ENCODE data around the gene PRKAR2B. TPM values are rescaled to one million over a fixed set of nuclear protein-coding genes. Genes with fewer than 3 reads are reported as not detected.

Gene PRKAR2B
- total and polyA plus RNA-seq, 2 donors (not counting 1 experiment from before 2014, with no cell fraction given): 6.5 to 14.7 TPM

GRCh38 chr7:107071129-107071528 lies 26.6 kb downstream of the PRKAR2B start:
- no peak overlapping the region for H2AFZ ChIP-seq (ENCODE audit: low read length)
- H3K27me3 ChIP-seq (ENCODE audit: control insufficient read depth, insufficient read depth, low read length): no peaks in the 10 kb centered on the region
- no peaks in the 10 kb centered on the region for H3K36me3 ChIP-seq (ENCODE audit: control insufficient read depth, insufficient read depth, low read length)

GRCh38 chr7:107072133-107072532 lies 27.6 kb downstream of the PRKAR2B start:
- Histone ChIP-seq H3K9ac (ENCODE audit: insufficient read depth, low read length) (no peak overlapping the region), H4K20me1 (ENCODE audit: control insufficient read depth, extremely low read depth, insufficient read depth, low read length) (no peaks in the 10 kb centered on the region), H3K27me3 (ENCODE audit: control insufficient read depth, insufficient read depth, low read length) (no peaks in the 10 kb centered on the region), H2AFZ (ENCODE audit: low read length) (no peak overlapping the region), H3K79me2 (ENCODE audit: control insufficient read depth, insufficient read depth, low read length) (no peaks in the 10 kb centered on the region), H3K4me3 (replicated peaks in 1 of 4; ENCODE audit: control extremely low read depth in 1 of 4, insufficient read depth in 1 of 4, low read depth in 3 of 4, low read length in 4 of 4) (no peak overlapping the region), H3K9me3 (ENCODE audit: control insufficient read depth, insufficient read depth, low read depth, low read length) (no peaks in the 10 kb centered on the region), H3K27ac (ENCODE audit: insufficient read depth, low read length) (no peak overlapping the region), H3K36me3 (ENCODE audit: control insufficient read depth, insufficient read depth, low read length) (no peaks in the 10 kb centered on the region), H3K4me2 (ENCODE audit: extremely low read depth, insufficient read depth, low read length) (no peak overlapping the region), H3K4me1 (ENCODE audit: control insufficient read depth, extremely low read depth, insufficient read depth, low read length) (peaks cover 2% of the 10 kb centered on the region)
- no peak for TF ChIP-seq EZH2 (IDR thresholded peaks at IDR 0.05; ENCODE audit: low read length, missing control alignments)
- TF ChIP-seq, protein P1, sequence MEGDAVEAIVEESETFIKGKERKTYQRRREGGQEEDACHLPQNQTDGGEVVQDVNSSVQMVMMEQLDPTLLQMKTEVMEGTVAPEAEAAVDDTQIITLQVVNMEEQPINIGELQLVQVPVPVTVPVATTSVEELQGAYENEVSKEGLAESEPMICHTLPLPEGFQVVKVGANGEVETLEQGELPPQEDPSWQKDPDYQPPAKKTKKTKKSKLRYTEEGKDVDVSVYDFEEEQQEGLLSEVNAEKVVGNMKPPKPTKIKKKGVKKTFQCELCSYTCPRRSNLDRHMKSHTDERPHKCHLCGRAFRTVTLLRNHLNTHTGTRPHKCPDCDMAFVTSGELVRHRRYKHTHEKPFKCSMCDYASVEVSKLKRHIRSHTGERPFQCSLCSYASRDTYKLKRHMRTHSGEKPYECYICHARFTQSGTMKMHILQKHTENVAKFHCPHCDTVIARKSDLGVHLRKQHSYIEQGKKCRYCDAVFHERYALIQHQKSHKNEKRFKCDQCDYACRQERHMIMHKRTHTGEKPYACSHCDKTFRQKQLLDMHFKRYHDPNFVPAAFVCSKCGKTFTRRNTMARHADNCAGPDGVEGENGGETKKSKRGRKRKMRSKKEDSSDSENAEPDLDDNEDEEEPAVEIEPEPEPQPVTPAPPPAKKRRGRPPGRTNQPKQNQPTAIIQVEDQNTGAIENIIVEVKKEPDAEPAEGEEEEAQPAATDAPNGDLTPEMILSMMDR (conservative IDR thresholded peaks at IDR 0.05 in 1 of 2, IDR thresholded peaks at IDR 0.05 in 1 of 2; ENCODE audit: low read depth in 1 of 2, low read length in 2 of 2): no peak
- no peak for DNase-seq (ENCODE audit: low read depth in 2 of 2)

More at GRCh38 chr7:107071129-107071528, 26.6 kb downstream of the PRKAR2B start:
- Histone ChIP-seq H3K27ac (ENCODE audit: insufficient read depth, low read length) (no peak overlapping the region), H3K4me1 (ENCODE audit: control insufficient read depth, extremely low read depth, insufficient read depth, low read length) (peaks cover 2% of the 10 kb centered on the region), H3K9me3 (ENCODE audit: control insufficient read depth, insufficient read depth, low read depth, low read length) (no peaks in the 10 kb centered on the region), H3K4me3 (replicated peaks in 1 of 4; ENCODE audit: control extremely low read depth in 1 of 4, insufficient read depth in 1 of 4, low read depth in 3 of 4, low read length in 4 of 4) (no peak overlapping the region), H3K9ac (ENCODE audit: insufficient read depth, low read length) (no peak overlapping the region), H4K20me1 (ENCODE audit: control insufficient read depth, extremely low read depth, insufficient read depth, low read length) (no peaks in the 10 kb centered on the region), H3K79me2 (ENCODE audit: control insufficient read depth, insufficient read depth, low read length) (no peaks in the 10 kb centered on the region), H3K4me2 (ENCODE audit: extremely low read depth, insufficient read depth, low read length) (no peak overlapping the region)
- DNase-seq (ENCODE audit: low read depth in 2 of 2): no peak
- TF ChIP-seq, protein P1 (conservative IDR thresholded peaks at IDR 0.05 in 1 of 2, IDR thresholded peaks at IDR 0.05 in 1 of 2; ENCODE audit: low read depth in 1 of 2, low read length in 2 of 2): no peak
- TF ChIP-seq EZH2 (IDR thresholded peaks at IDR 0.05; ENCODE audit: low read length, missing control alignments): no peak

DNA sequence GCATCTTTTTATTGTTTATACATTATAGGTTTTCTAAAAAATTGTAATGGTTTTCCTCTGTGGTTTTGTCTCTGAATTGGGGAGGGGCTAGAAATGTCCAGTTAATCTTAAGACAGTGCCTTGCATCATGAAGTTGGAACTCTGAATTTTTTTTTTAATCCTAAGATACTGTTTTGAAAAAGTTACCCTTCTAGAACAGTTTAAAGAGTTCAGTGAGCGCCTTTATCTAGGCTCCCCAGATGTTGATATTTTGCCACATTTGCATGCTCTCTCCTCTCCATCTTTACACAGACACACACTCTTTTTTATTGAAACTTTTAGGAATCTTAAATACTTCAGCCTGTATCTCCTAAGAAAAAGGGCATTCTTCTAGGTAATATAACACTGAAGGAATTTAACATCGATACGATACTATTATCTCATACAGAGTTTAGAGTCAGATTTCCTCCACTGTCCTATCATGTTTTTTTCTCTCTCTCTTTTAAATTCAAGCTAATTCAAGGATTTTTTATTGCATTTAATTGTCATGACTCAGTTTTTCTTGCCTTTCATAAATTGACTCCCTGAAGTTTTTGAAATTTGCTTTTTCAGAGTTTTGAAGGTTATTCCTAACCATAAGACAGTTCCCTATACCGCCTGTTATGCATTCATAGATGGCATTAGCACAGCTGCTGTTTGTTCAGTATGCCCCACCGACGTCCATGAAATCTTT lies 31.5 kb downstream of the PRKAR2B start:
- H3K27me3 ChIP-seq (ENCODE audit: control insufficient read depth, insufficient read depth, low read length): no peaks in the 10 kb centered on the region
- no peak overlapping the region for H3K4me3 ChIP-seq (replicated peaks in 1 of 4; ENCODE audit: control extremely low read depth in 1 of 4, insufficient read depth in 1 of 4, low read depth in 3 of 4, low read length in 4 of 4)
- no peak overlapping the region for H3K9ac ChIP-seq (ENCODE audit: insufficient read depth, low read length)
- no peak overlapping the region for H3K27ac ChIP-seq (ENCODE audit: insufficient read depth, low read length)
- H2AFZ ChIP-seq (ENCODE audit: low read length): no peak overlapping the region
- no peak for TF ChIP-seq EZH2 (IDR thresholded peaks at IDR 0.05; ENCODE audit: low read length, missing control alignments)
- TF ChIP-seq, protein P1 (conservative IDR thresholded peaks at IDR 0.05 in 1 of 2, IDR thresholded peaks at IDR 0.05 in 1 of 2; ENCODE audit: low read depth in 1 of 2, low read length in 2 of 2): no peak
- no peaks in the 10 kb centered on the region for H3K36me3 ChIP-seq (ENCODE audit: control insufficient read depth, insufficient read depth, low read length)
- H3K4me2 ChIP-seq (ENCODE audit: extremely low read depth, insufficient read depth, low read length): no peak overlapping the region
- H3K79me2 ChIP-seq (ENCODE audit: control insufficient read depth, insufficient read depth, low read length): no peaks in the 10 kb centered on the region
- H3K9me3 ChIP-seq (ENCODE audit: control insufficient read depth, insufficient read depth, low read depth, low read length): no peaks in the 10 kb centered on the region
- H4K20me1 ChIP-seq (ENCODE audit: control insufficient read depth, extremely low read depth, insufficient read depth, low read length): no peaks in the 10 kb centered on the region
- no peaks in the 10 kb centered on the region for H3K4me1 ChIP-seq (ENCODE audit: control insufficient read depth, extremely low read depth, insufficient read depth, low read length)
- no peak for DNase-seq (ENCODE audit: low read depth in 2 of 2)
